GM12892 (cell line): ENCODE results near the gene DECR2.
"Not testable (repeated sequence)": the region's sequence is repeated elsewhere in the genome, so short reads cannot be mapped to it uniquely, and the experiment has no call there.

Source experiments
- DNase-seq: peaks from one replicate; pipeline ENCODE4 v3.0.0; 2011; ENCODE audit not compliant: insufficient read length
- FAIRE-seq: peaks from 2 replicates; lab custom pipeline; 2011; peaks lifted over from hg19 to GRCh38; lab: Jason Lieb, UNC
- POLR2A ChIP-seq: IDR thresholded peaks from 2 replicates; pipeline ENCODE4 v1.6.1; 2011; ENCODE audit warnings: low read depth, low read length, control low read depth
- POLR2AphosphoS5 ChIP-seq: IDR thresholded peaks from 2 replicates; pipeline ENCODE4 v1.6.1; 2011; ENCODE audit warnings: low read depth, low read length, control low read depth
- TAF1 ChIP-seq: IDR thresholded peaks from 2 replicates; pipeline ENCODE4 v1.6.1; 2011; ENCODE audit warnings: low read depth, mild to moderate bottlenecking, control low read depth, low read length, borderline replicate concordance

DECR2 gene

GRCh38 chr16:381789-382717 lies 19.6 kb upstream of the DECR2 start, which contains the start of gene PGAP6:
PGAP6 (minus strand) TSS chr16:381978; CDS start chr16:381821, 157 bp downstream.
- DNase-seq (peak; percentile 91), FAIRE-seq (peak; percentile 86)
- TF ChIP-seq POLR2A (peak; percentile 68; the same call in 1 of the 2 replicates), POLR2AphosphoS5 (peak; percentile 65), TAF1 (no peak)

DNA sequence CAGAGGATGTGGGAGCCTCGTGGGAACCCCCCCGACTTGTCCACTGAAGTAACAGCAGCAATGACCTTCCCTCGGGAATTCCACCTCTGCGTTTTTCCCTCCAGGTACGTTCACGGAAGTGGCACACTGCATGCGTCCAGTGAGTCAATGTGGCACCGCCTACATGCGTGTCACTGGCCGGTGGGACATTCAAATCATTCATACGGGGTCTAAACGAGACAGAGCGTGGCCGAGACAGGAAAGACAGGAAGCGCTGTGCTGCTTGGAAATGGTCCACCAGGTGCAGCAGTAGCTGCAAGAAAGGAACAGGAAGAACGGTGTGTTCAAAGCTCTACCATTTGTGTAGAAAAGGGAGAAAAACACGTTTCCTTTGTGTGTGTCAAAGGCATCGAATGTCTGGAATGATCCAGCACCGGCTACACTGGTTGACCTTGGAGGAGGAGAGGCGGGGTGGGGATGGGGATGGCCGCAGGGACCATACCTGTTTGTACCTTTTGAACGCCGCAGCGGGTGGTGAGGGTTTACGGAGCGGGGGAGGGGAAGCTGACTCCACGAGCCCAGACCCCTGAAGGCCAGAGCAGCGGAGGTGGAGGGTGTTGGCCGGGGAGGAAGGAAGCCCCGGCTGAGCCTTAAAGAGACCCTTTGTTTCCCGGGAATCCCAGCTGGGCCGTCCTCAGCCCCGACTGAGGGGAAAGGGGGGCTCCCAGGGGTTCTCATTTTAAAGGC lies 18.2 kb upstream of the DECR2 start:
- FAIRE-seq (peak; percentile 97), DNase-seq (no peak)
- TF ChIP-seq POLR2A, result peak; percentile 55; the same call in 1 of the 2 replicates
- TF ChIP-seq POLR2AphosphoS5, result no peak; the same call in 1 of the 2 replicates
- no peak for TF ChIP-seq TAF1

GRCh38 chr16:386641-387156 lies 15.0 kb upstream of the DECR2 start:
- TF ChIP-seq POLR2AphosphoS5 (no peak), TAF1 (no peak), POLR2A (no peak)
- DNase-seq (no peak), FAIRE-seq (no peak)

- DNase-seq, FAIRE-seq: not testable (repeated sequence)
Observed at GRCh38 chr16:387761-388666, 13.7 kb upstream of the DECR2 start.

- TF ChIP-seq POLR2A (no peak), POLR2AphosphoS5 (no peak), TAF1 (no peak)
- DNase-seq (no peak), FAIRE-seq (no peak)
Observed at GRCh38 chr16:389352-389751, 12.3 kb upstream of the DECR2 start.

DNA sequence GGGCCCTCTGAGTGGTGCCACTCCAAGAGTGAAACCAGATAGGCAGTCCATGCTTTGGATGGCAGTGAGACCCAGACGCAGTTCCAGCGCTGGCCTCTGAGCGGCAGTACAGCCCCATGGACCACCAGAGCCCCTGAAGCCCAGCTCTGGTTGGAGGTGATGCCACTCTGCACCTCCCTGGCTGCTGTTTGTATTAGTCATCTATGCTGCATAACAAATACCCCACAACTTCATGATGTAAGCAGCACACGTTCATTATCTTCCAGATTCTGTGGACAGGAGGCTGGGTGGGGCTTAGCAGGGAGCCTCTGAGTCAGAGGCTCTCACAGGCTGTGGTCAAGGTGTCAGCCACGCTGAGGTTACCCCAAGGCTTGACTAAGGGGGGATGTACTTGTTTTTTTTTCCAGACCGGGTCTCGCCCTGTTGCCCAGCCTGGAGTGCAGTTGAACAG lies 9.8 kb upstream of the DECR2 start:
- TF ChIP-seq TAF1, result no peak
- no peak for TF ChIP-seq POLR2AphosphoS5
- no peak for TF ChIP-seq POLR2A
- FAIRE-seq (no peak), DNase-seq (peak; percentile 58)

- no peak for FAIRE-seq
- no peak for TF ChIP-seq POLR2AphosphoS5
- TF ChIP-seq POLR2A, result no peak
- TF ChIP-seq TAF1, result no peak
- DNase-seq, result no peak
Observed at GRCh38 chr16:392450-393030, 9.1 kb upstream of the DECR2 start.

- DNase-seq (no peak), FAIRE-seq (no peak)
- TF ChIP-seq POLR2A, result no peak
- TF ChIP-seq TAF1, result no peak
- TF ChIP-seq POLR2AphosphoS5, result no peak
Observed at GRCh38 chr16:396199-396598, 5.5 kb upstream of the DECR2 start.

- FAIRE-seq (peak; percentile 75), DNase-seq (no peak)
- TF ChIP-seq POLR2A, result no peak
- TF ChIP-seq POLR2AphosphoS5, result no peak
- TF ChIP-seq TAF1, result no peak
Observed at GRCh38 chr16:396605-397004, 5.1 kb upstream of the DECR2 start.

DNA sequence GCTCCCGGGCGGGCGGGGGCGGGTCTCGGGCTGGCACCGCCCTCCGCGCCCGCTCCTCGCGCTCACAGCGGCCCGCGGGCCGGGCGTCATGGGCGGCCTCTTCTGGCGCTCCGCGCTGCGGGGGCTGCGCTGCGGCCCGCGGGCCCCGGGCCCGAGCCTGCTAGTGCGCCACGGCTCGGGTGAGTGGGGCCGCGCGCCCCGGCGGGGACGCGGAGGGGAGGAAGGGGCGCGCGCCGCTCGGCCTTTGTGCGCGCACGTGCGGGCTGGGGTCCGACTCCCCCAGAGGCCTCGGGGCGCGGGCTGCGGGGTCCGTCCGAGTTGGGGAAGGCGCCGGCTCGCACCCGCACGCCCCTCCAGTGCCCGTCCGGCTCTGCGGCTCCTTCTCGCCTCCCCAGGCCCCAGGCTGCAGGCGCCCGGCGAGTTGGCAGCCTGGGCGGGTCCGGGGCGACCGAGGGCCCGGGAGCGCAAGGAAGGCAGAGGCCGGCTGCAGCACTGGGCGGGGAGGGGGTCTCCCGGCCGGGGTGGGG lies 4.5 kb upstream of the DECR2 start, which contains the start of gene NME4:
TSS of gene NME4 (plus strand) at position 65 of the 527 bp plus-strand sequence. CDS start at position 89, 24 bp downstream.
- DNase-seq (peak; percentile 58), FAIRE-seq (no peak)
- TF ChIP-seq POLR2AphosphoS5 (no peak), POLR2A (0 out of 2 replicates have a peak, but pooled peaks have one; percentile 36)
